SIG-M5 treated with dmso at 0.1 percent for 504 hours (cell line): ENCODE data around the gene CMTM8.
"Not testable (repeated sequence)": the region's sequence is repeated elsewhere in the genome, so short reads cannot be mapped to it uniquely, and the experiment has no call there.

ENCODE experiments used
- DNase-seq: peaks from one replicate; lab custom pipeline; 2025; ENCODE audit not compliant: unreplicated experiment; lab: John Stamatoyannopoulos, UW

The CMTM8 gene

GRCh38 chr3:32228743-32229142 is 9.7 kb upstream of the CMTM8 start:
- DNase-seq, result not testable (repeated sequence)

GRCh38 chr3:32229565-32229964 is 8.9 kb upstream of the CMTM8 start:
- DNase-seq, result no peak

- no peak for DNase-seq
Observed at GRCh38 chr3:32236377-32236776, 2.1 kb upstream of the CMTM8 start.

- peak; percentile 22 for DNase-seq
Observed at GRCh38 chr3:32237670-32238452, 619 bp upstream of the CMTM8 start.

- no peak for DNase-seq
Observed at GRCh38 chr3:32239307-32240158, 1.1 kb downstream of the CMTM8 start.

GRCh38 chr3:32240159-32240545 is 1.7 kb downstream of the CMTM8 start:
- DNase-seq, result peak; percentile 45

GRCh38 chr3:32241100-32241499 is 2.6 kb downstream of the CMTM8 start:
- DNase-seq, result no peak

- DNase-seq, result no peak
Observed at GRCh38 chr3:32243519-32243918, 5.0 kb downstream of the CMTM8 start.

- no peak for DNase-seq
Observed at GRCh38 chr3:32245200-32245599, 6.7 kb downstream of the CMTM8 start.

GRCh38 chr3:32246079-32246675 is 7.7 kb downstream of the CMTM8 start:
- DNase-seq, result no peak

GRCh38 chr3:32249184-32249782 is 10.8 kb downstream of the CMTM8 start:
- peak; percentile 46 for DNase-seq

GRCh38 chr3:32254268-32254667 is 15.8 kb downstream of the CMTM8 start:
- DNase-seq, result no peak

GRCh38 chr3:32255345-32255744 is 16.9 kb downstream of the CMTM8 start:
- DNase-seq, result no peak

GRCh38 chr3:32256206-32256605 is 17.7 kb downstream of the CMTM8 start:
- no peak for DNase-seq

GRCh38 chr3:32257042-32257441 is 18.6 kb downstream of the CMTM8 start:
- DNase-seq, result no peak

- no peak for DNase-seq
Observed at GRCh38 chr3:32257641-32258438, 19.4 kb downstream of the CMTM8 start.

GRCh38 chr3:32258869-32259268 is 20.4 kb downstream of the CMTM8 start:
- no peak for DNase-seq

- no peak for DNase-seq
Observed at GRCh38 chr3:32261545-32261944, 23.1 kb downstream of the CMTM8 start.

GRCh38 chr3:32262201-32262600 is 23.7 kb downstream of the CMTM8 start:
- DNase-seq, result no peak

GRCh38 chr3:32274306-32274705 is 35.8 kb downstream of the CMTM8 start:
- no peak for DNase-seq

GRCh38 chr3:32275506-32275905 is 37.0 kb downstream of the CMTM8 start:
- DNase-seq, result no peak
